ENCODE measurements around the gene CMYA5. TPM values are rescaled to one million over a fixed set of nuclear protein-coding genes. Genes with fewer than 3 reads are reported as not detected.

CMYA5 gene
- total and polyA plus RNA-seq, 2 donors (not counting 3 experiments of a cell fraction or from before 2014, with no cell fraction given), result 0.04 to 0.20 TPM

GRCh38 chr5:79694652-79695051 lies 5.0 kb downstream of the CMYA5 start:
- POLR2A ChIA-PET, result no interaction called here
- TF ChIP-seq EZH2 (IDR thresholded peaks at IDR 0.05; ENCODE audit: borderline replicate concordance, low read depth, low read length, severe bottlenecking), result no peak
- TF ChIP-seq GATA2 (IDR thresholded peaks at IDR 0.05; ENCODE audit: insufficient read depth, insufficient read length, low read depth, low read length), result no peak
- TF ChIP-seq POLR2AphosphoS5 (IDR thresholded peaks at IDR 0.05; ENCODE audit: insufficient read depth, low read depth, low read length), result no peak
- no peak for TF ChIP-seq JUN (IDR thresholded peaks at IDR 0.05; ENCODE audit: borderline replicate concordance, insufficient read depth, insufficient read length, low read depth)
- TF ChIP-seq FOS (IDR thresholded peaks at IDR 0.05; ENCODE audit: borderline replicate concordance, insufficient read depth, low read length), result no peak
- no peak for TF ChIP-seq MAX (IDR thresholded peaks at IDR 0.05; ENCODE audit: insufficient read depth, insufficient read length)
- TF ChIP-seq MYC (IDR thresholded peaks at IDR 0.05; ENCODE audit: low read depth, low read length), result no peak
- TF ChIP-seq CTCF (IDR thresholded peaks at IDR 0.05; ENCODE audit: extremely low read depth in 1 of 2, insufficient read depth in 1 of 2, low read depth in 1 of 2, low read length in 2 of 2), result no peak
- TF ChIP-seq POLR2A (IDR thresholded peaks at IDR 0.05; ENCODE audit: low read depth, low read length), result no peak
- H3K9me1 ChIP-seq (replicated peaks; ENCODE audit: control insufficient read depth, extremely low read depth, insufficient read depth, low read length), result no peaks in the 10 kb centered on the region
- no peak overlapping the region for H3K27ac ChIP-seq (ENCODE audit: insufficient read depth, low read depth, low read length)
- intact Hi-C loops (cut with micrococcal nuclease), result no loop called here
- H3K9ac ChIP-seq (replicated peaks; ENCODE audit: extremely low read depth, insufficient read depth, low read length), result no peak overlapping the region
- H2AFZ ChIP-seq (ENCODE audit: low read depth, low read length), result no peak overlapping the region
- BruUV-seq (replicated peaks), result no TSS peak
- no peaks in the 10 kb centered on the region for H3K79me2 ChIP-seq (ENCODE audit: control insufficient read depth, insufficient read depth, low read length)
- CTCF ChIA-PET, result interaction anchor here (1.3 to 1.5 kb wide), 2 partner anchors 8 to 389 kb away, joined by 3 to 7 read pairs; no protein-coding TSS in a partner anchor
- FAIRE-seq (no peak), DNase-seq (ENCODE audit: low read depth, low spot score) (no peak)
- H3K4me2 ChIP-seq (ENCODE audit: insufficient read depth, low read length), result no peak overlapping the region
- no peak overlapping the region for H3K4me3 ChIP-seq (replicated peaks in 1 of 3; ENCODE audit: insufficient read depth in 1 of 3, low read depth in 1 of 3, low read length in 3 of 3)
- no peaks in the 10 kb centered on the region for H3K4me1 ChIP-seq (ENCODE audit: control insufficient read depth, extremely low read depth, insufficient read depth, low read length)
- H3K9me3 ChIP-seq (replicated peaks; ENCODE audit: control insufficient read depth, insufficient read depth, low read length), result no peaks in the 10 kb centered on the region
- H3K27me3 ChIP-seq (ENCODE audit: control insufficient read depth in 2 of 2, insufficient read depth in 2 of 2, low read length in 2 of 2), result peaks cover 0 to 2% of the 10 kb centered on the region in 2 experiments
- dilution Hi-C loops (cut with MboI; ENCODE audit: extremely low pct_ligation_motif_present, low sequenced_read_pairs), result no loop called here
- no peaks in the 10 kb centered on the region for H3K36me3 ChIP-seq (ENCODE audit: control insufficient read depth in 2 of 2, extremely low read depth in 1 of 2, insufficient read depth in 2 of 2, low read length in 2 of 2)
- no peaks in the 10 kb centered on the region for H4K20me1 ChIP-seq (replicated peaks; ENCODE audit: control insufficient read depth, extremely low read depth, insufficient read depth, low read length)

Data from endothelial cell of umbilical vein (primary cell).